ENCODE measurements around the gene TOP1.

The TOP1 gene

GRCh38 chr20:41168281-41169161 lies 139.9 kb downstream of the TOP1 start:
- TF ChIP-seq SUZ12 (IDR thresholded peaks at IDR 0.05; ENCODE audit: extremely low read depth, insufficient read depth, insufficient read length), result no peak
- no peak for TF ChIP-seq YY1 (IDR thresholded peaks at IDR 0.05; ENCODE audit: insufficient read depth, insufficient read length)
- TF ChIP-seq ZNF274 (IDR thresholded peaks at IDR 0.05; ENCODE audit: low read depth, low read length), result no peak
- no peaks in the 10 kb centered on the region for H3K27me3 ChIP-seq (ENCODE audit: insufficient read depth, insufficient read length)
- no peak overlapping the region for H3K9ac ChIP-seq (ENCODE audit: insufficient read length, low read depth)
- peaks cover 11% of the 10 kb centered on the region for H3K4me1 ChIP-seq (ENCODE audit: insufficient read depth, insufficient read length)
- peaks cover 96% of the 10 kb centered on the region for H3K36me3 ChIP-seq (ENCODE audit: insufficient read depth, insufficient read length, low read length)
- H3K9me3 ChIP-seq (ENCODE audit: insufficient read depth, low read length), result no peaks in the 10 kb centered on the region
- no peak overlapping the region for H3K4me3 ChIP-seq (ENCODE audit: insufficient read length, low read depth)
- no peak for DNase-seq (ENCODE audit: low read depth, low spot score)

DNA sequence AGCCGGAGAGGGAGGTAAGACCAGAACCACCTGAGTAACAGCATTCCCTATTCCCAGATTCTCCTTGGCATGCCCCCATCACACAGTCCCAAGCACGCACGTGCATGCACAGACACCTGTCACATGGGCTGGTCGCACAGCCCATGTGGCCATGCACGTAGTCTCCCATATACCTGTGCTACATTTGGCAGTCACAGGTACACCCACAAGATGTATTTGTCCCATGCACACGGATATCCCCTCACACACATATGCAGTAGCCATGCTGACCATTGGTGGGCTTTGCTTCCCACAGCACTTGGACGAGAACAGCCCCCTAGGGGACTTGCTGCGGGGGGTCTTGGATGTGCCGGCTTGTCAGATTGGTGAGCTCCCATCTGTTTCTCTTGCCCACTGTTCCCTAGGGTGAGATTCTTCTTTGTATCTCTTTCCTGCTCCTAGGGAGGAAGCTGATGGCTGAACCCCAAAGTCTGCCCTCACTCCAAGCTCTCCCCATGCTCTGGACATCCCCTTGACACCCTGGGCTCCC lies 140.6 kb downstream of the TOP1 start:
- no peak for DNase-seq (ENCODE audit: low read depth, low spot score)
- H3K9ac ChIP-seq (ENCODE audit: insufficient read length, low read depth), result no peak overlapping the region
- no peaks in the 10 kb centered on the region for H3K9me3 ChIP-seq (ENCODE audit: insufficient read depth, low read length)
- H3K4me1 ChIP-seq (ENCODE audit: insufficient read depth, insufficient read length), result peaks cover 18% of the 10 kb centered on the region
- no peak overlapping the region for H3K4me3 ChIP-seq (ENCODE audit: insufficient read length, low read depth)
- H3K36me3 ChIP-seq (ENCODE audit: insufficient read depth, insufficient read length, low read length), result peaks cover 96% of the 10 kb centered on the region
- TF ChIP-seq SUZ12 (IDR thresholded peaks at IDR 0.05; ENCODE audit: extremely low read depth, insufficient read depth, insufficient read length), result no peak
- TF ChIP-seq YY1 (IDR thresholded peaks at IDR 0.05; ENCODE audit: insufficient read depth, insufficient read length), result no peak
- no peak for TF ChIP-seq ZNF274 (IDR thresholded peaks at IDR 0.05; ENCODE audit: low read depth, low read length)
- no peaks in the 10 kb centered on the region for H3K27me3 ChIP-seq (ENCODE audit: insufficient read depth, insufficient read length)

DNA sequence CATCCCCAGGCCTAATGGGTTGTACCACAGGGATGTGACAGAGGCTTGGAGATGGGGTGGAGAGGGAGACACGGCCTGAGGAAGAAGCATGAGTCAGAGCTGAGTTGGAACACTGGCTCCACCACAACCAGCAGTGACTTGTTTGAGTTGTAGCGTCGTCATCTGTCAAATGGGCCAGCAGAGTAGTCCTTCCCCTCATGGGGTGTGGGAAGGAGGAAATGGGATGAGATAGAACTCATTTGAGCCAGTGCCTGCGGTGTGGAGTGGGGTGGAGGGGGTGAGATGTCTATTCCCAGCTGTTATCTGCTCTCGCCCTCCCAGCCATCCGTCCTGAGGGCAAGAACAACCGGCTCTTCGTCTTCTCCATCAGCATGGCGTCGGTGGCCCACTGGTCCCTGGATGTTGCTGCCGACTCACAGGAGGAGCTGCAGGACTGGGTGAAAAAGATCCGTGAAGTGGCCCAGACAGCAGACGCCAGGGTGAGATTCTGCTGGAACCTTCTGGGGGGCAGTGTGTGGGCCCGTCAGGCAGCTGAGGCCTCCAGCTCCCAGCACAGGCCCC lies 141.2 kb downstream of the TOP1 start:
- Histone ChIP-seq H3K4me3 (ENCODE audit: insufficient read length, low read depth) (no peak overlapping the region), H3K9ac (ENCODE audit: insufficient read length, low read depth) (no peak overlapping the region), H3K36me3 (ENCODE audit: insufficient read depth, insufficient read length, low read length) (peaks cover 96% of the 10 kb centered on the region), H3K9me3 (ENCODE audit: insufficient read depth, low read length) (no peaks in the 10 kb centered on the region), H3K4me1 (ENCODE audit: insufficient read depth, insufficient read length) (peaks cover 24% of the 10 kb centered on the region), H3K27me3 (ENCODE audit: insufficient read depth, insufficient read length) (no peaks in the 10 kb centered on the region)
- no peak for DNase-seq (ENCODE audit: low read depth, low spot score)
- TF ChIP-seq YY1 (IDR thresholded peaks at IDR 0.05; ENCODE audit: insufficient read depth, insufficient read length) (no peak), ZNF274 (IDR thresholded peaks at IDR 0.05; ENCODE audit: low read depth, low read length) (no peak), SUZ12 (IDR thresholded peaks at IDR 0.05; ENCODE audit: extremely low read depth, insufficient read depth, insufficient read length) (no peak)

DNA sequence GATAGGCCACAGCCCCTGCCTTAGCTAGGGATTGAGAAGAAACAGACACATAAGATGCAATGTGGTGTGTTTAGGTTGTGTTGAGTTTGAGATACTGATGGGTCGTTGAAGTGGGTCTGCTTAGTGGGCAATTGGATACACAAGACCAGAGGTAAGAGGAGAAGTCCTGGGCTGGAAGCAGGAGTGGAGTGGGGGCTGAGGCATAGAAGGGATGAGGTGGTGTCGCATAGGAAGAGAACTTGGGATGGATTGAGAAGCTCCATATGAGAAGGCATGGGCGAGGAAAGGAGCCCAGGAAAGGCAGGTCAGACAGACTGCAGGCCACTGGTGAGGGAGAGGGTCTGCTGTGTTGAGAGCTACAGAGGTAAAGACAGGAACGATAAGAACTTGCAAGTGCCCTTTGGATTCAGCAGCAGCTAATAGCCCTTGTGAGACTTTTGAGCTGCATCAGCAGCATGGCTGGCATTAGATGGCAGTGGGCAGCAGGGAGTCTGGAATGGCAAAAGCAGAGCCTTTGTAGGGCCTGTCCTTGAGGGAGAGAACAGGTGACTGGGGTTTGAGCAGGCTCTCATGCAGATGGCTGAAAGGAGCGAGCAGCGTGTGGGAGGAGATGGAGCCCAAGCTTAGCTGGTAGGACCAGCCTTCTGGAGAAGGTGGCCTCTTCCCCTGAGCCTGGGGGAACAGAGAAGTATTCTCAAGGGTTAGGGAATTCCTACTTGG lies 141.9 kb downstream of the TOP1 start:
- Histone ChIP-seq H3K4me3 (ENCODE audit: insufficient read length, low read depth) (no peak overlapping the region), H3K27me3 (ENCODE audit: insufficient read depth, insufficient read length) (no peaks in the 10 kb centered on the region), H3K9ac (ENCODE audit: insufficient read length, low read depth) (no peak overlapping the region), H3K36me3 (ENCODE audit: insufficient read depth, insufficient read length, low read length) (peaks cover 94% of the 10 kb centered on the region), H3K4me1 (ENCODE audit: insufficient read depth, insufficient read length) (peaks cover 25% of the 10 kb centered on the region), H3K9me3 (ENCODE audit: insufficient read depth, low read length) (no peaks in the 10 kb centered on the region)
- no peak for DNase-seq (ENCODE audit: low read depth, low spot score)
- TF ChIP-seq ZNF274 (IDR thresholded peaks at IDR 0.05; ENCODE audit: low read depth, low read length), result no peak
- no peak for TF ChIP-seq YY1 (IDR thresholded peaks at IDR 0.05; ENCODE audit: insufficient read depth, insufficient read length)
- TF ChIP-seq SUZ12 (IDR thresholded peaks at IDR 0.05; ENCODE audit: extremely low read depth, insufficient read depth, insufficient read length), result no peak

DNA sequence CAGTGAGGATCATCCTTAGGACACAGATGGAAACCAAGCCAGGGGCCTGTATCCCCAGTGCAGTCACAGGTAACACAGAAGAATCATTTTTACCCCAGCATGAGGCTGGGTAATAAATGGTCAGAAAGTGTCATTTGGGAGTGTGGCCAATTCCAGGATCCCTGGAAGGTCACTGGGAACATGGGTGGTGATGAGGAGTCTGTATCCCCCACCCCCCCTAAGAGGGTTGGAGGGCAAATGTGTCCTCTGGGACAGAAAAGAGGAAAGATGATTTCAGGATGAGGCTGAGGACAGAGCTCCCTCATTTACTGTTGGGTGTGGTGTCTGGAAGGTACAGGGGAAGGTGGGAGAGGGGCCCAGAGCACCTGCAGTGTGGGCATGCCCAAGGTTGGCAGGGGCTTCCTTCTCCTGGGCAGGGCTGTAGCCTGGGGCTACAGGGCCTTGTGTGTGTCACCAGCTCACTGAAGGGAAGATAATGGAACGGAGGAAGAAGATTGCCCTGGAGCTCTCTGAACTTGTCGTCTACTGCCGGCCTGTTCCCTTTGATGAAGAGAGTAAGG lies 143.2 kb downstream of the TOP1 start:
- Histone ChIP-seq H3K27me3 (ENCODE audit: insufficient read depth, insufficient read length) (no peaks in the 10 kb centered on the region), H3K36me3 (ENCODE audit: insufficient read depth, insufficient read length, low read length) (peaks cover 94% of the 10 kb centered on the region), H3K9ac (ENCODE audit: insufficient read length, low read depth) (no peak overlapping the region), H3K4me3 (ENCODE audit: insufficient read length, low read depth) (no peak overlapping the region), H3K4me1 (ENCODE audit: insufficient read depth, insufficient read length) (peaks cover 19% of the 10 kb centered on the region), H3K9me3 (ENCODE audit: insufficient read depth, low read length) (no peaks in the 10 kb centered on the region)
- no peak for DNase-seq (ENCODE audit: low read depth, low spot score)
- TF ChIP-seq YY1 (IDR thresholded peaks at IDR 0.05; ENCODE audit: insufficient read depth, insufficient read length) (no peak), SUZ12 (IDR thresholded peaks at IDR 0.05; ENCODE audit: extremely low read depth, insufficient read depth, insufficient read length) (no peak), ZNF274 (IDR thresholded peaks at IDR 0.05; ENCODE audit: low read depth, low read length) (no peak)

- no peak for TF ChIP-seq YY1 (IDR thresholded peaks at IDR 0.05; ENCODE audit: insufficient read depth, insufficient read length)
- no peak for TF ChIP-seq SUZ12 (IDR thresholded peaks at IDR 0.05; ENCODE audit: extremely low read depth, insufficient read depth, insufficient read length)
- no peak for TF ChIP-seq ZNF274 (IDR thresholded peaks at IDR 0.05; ENCODE audit: low read depth, low read length)
- no peaks in the 10 kb centered on the region for H3K27me3 ChIP-seq (ENCODE audit: insufficient read depth, insufficient read length)
Observed at GRCh38 chr20:41172296-41173140, 143.9 kb downstream of the TOP1 start.

More at GRCh38 chr20:41172296-41173140, 143.9 kb downstream of the TOP1 start:
- DNase-seq (ENCODE audit: low read depth, low spot score), result no peak
- peaks cover 16% of the 10 kb centered on the region for H3K4me1 ChIP-seq (ENCODE audit: insufficient read depth, insufficient read length)
- no peaks in the 10 kb centered on the region for H3K9me3 ChIP-seq (ENCODE audit: insufficient read depth, low read length)
- no peak overlapping the region for H3K4me3 ChIP-seq (ENCODE audit: insufficient read length, low read depth)
- peaks cover 94% of the 10 kb centered on the region for H3K36me3 ChIP-seq (ENCODE audit: insufficient read depth, insufficient read length, low read length)
- no peak overlapping the region for H3K9ac ChIP-seq (ENCODE audit: insufficient read length, low read depth)
